ENCODE results near the gene GBX2.

- TF ChIP-seq CTCF (IDR thresholded peaks at IDR 0.05) (peak; percentile 78), RELA (CRISPR knock-in tag; IDR thresholded peaks at IDR 0.05; ENCODE audit: borderline replicate concordance) (no peak), TEAD4 (CRISPR knock-in tag; IDR thresholded peaks at IDR 0.05) (no peak), GABPB1 (CRISPR knock-in tag; IDR thresholded peaks at IDR 0.05) (no peak), ELF4 (CRISPR knock-in tag; IDR thresholded peaks at IDR 0.05; ENCODE audit: low read depth) (no peak), USF2 (CRISPR knock-in tag; IDR thresholded peaks at IDR 0.05) (no peak), ZNF232 (CRISPR knock-in tag; IDR thresholded peaks at IDR 0.05) (no peak), TEAD1 (CRISPR knock-in tag; IDR thresholded peaks at IDR 0.05) (no peak), FOXP1 (CRISPR knock-in tag; IDR thresholded peaks at IDR 0.05; ENCODE audit: borderline replicate concordance) (no peak), JUN (CRISPR knock-in tag; IDR thresholded peaks at IDR 0.05) (no peak), GRHL2 (CRISPR knock-in tag; IDR thresholded peaks at IDR 0.05; ENCODE audit: insufficient replicate concordance, severe bottlenecking) (no peak), SP1 (CRISPR knock-in tag; conservative IDR thresholded peaks at IDR 0.05) (no peak), ESRRA (CRISPR knock-in tag; IDR thresholded peaks at IDR 0.05; ENCODE audit: borderline replicate concordance) (no peak)
Measured at GRCh38 chr2:236180831-236181453, 12.8 kb upstream of the GBX2 start.

All from WTC11 (cell line).